OCI-LY1 (cell line): Measurements from ENCODE around the gene SYT9.

Experiments used
- H2AFZ ChIP-seq: fragments of 200-600 bp; sonication (generic), shearing (Covaris generic); 2 replicates; pipeline ENCODE4 v1.6.0; 2014; ENCODE audit warnings: antibody characterized with exemption, mild to moderate bottlenecking, low read length
- H3F3A ChIP-seq: fragments of 200-600 bp; sonication (generic), shearing (Covaris generic); 2 replicates; pipeline ENCODE4 v1.6.0; 2014; ENCODE audit warnings: mild to moderate bottlenecking, antibody characterized with exemption, low read length, moderate library complexity; ENCODE audit not compliant: insufficient read depth
- H3K27ac ChIP-seq: fragments of 200-600 bp; sonication (generic); 2 replicates; pipeline ENCODE4 v1.5.1; 2014; ENCODE audit warnings: low read length, mixed run types, mild to moderate bottlenecking, low read depth; ENCODE audit not compliant: poor library complexity, severe bottlenecking
- H3K27me3 ChIP-seq: fragments of 200-600 bp; sonication (generic); 2 replicates; pipeline ENCODE4 v1.6.0; 2014; ENCODE audit warnings: antibody characterized with exemption, mild to moderate bottlenecking, low read length, moderate library complexity; ENCODE audit not compliant: insufficient read depth
- H3K36me3 ChIP-seq: fragments of 200-600 bp; sonication (generic); 2 replicates; pipeline ENCODE4 v1.6.1; 2014; ENCODE audit warnings: mild to moderate bottlenecking, antibody characterized with exemption, low read length, moderate library complexity, mixed read lengths; ENCODE audit not compliant: insufficient read depth
- H3K4me1 ChIP-seq: fragments of 200-600 bp; sonication (generic); 2 replicates; pipeline ENCODE4 v1.5.1; 2014; ENCODE audit warnings: mild to moderate bottlenecking, low read length, moderate library complexity; ENCODE audit not compliant: insufficient read depth, severe bottlenecking
- H3K4me2 ChIP-seq: fragments of 200-600 bp; sonication (generic), shearing (Covaris generic); 2 replicates; pipeline ENCODE4 v1.6.1; 2014; ENCODE audit warnings: low read length
- H3K4me3 ChIP-seq: fragments of 200-600 bp; sonication (generic); 2 replicates; pipeline ENCODE4 v1.5.1; 2014; ENCODE audit warnings: low read length, low read depth, mild to moderate bottlenecking, mixed read lengths; ENCODE audit not compliant: poor library complexity, severe bottlenecking
- H3K79me2 ChIP-seq: fragments of 200-600 bp; shearing (Covaris generic); 2 replicates; pipeline ENCODE4 v1.6.1; 2016; ENCODE audit warnings: mixed run types, low read length, mixed read lengths; ENCODE audit not compliant: insufficient read depth
- H3K9ac ChIP-seq: fragments of 200-600 bp; sonication (generic), shearing (Covaris generic); 2 replicates; pipeline ENCODE4 v1.6.1; 2014; ENCODE audit warnings: mild to moderate bottlenecking, low read length, mixed read lengths
- H3K9me2 ChIP-seq: fragments of 200-600 bp; sonication (generic), shearing (Covaris generic); 2 replicates; pipeline ENCODE4 v1.6.1; 2014; ENCODE audit warnings: low read depth, mild to moderate bottlenecking, low read length, mixed read lengths
- H3K9me3 ChIP-seq: fragments of 200-600 bp; shearing (Covaris generic); 2 replicates; pipeline ENCODE4 v1.6.1; 2014; ENCODE audit warnings: low read length, mixed read lengths
- H4K20me1 ChIP-seq: fragments of 200-600 bp; sonication (generic), shearing (Covaris generic); 2 replicates; pipeline ENCODE4 v1.6.0; 2016; ENCODE audit warnings: mild to moderate bottlenecking, low read length; ENCODE audit not compliant: insufficient read depth
- CTCF ChIP-seq: fragments of 200-600 bp; sonication (generic), shearing (Covaris generic); IDR thresholded peaks from 2 replicates; pipeline ENCODE4 v1.5.1; 2017; ENCODE audit warnings: mild to moderate bottlenecking, antibody characterized with exemption, low read length, moderate library complexity, mixed read lengths
- EZH2 ChIP-seq: fragments of 200-600 bp; sonication (generic), shearing (Covaris generic); IDR thresholded peaks from 2 replicates; pipeline ENCODE4 v1.8.0; 2017; ENCODE audit warnings: borderline replicate concordance, mixed run types, mild to moderate bottlenecking, antibody characterized with exemption, low read length, moderate library complexity, mixed read lengths

Gene SYT9

GRCh38 chr11:7490054-7490453, 238.3 kb downstream of the SYT9 start:
- TF ChIP-seq CTCF (no peak), EZH2 (no peak)

GRCh38 chr11:7490535-7490934, 238.8 kb downstream of the SYT9 start:
- Histone ChIP-seq H3K4me2 (no peak overlapping the region), H3K79me2 (no peaks in the 10 kb centered on the region), H3K9me3 (no peaks in the 10 kb centered on the region), H3F3A (no peaks in the 10 kb centered on the region), H3K4me1 (peaks cover 26% of the 10 kb centered on the region), H4K20me1 (no peaks in the 10 kb centered on the region), H3K27ac (no peak overlapping the region), H3K4me3 (no peak overlapping the region), H3K36me3 (no peaks in the 10 kb centered on the region), H3K27me3 (no peaks in the 10 kb centered on the region), H2AFZ (no peak overlapping the region), H3K9me2 (no peaks in the 10 kb centered on the region), H3K9ac (no peak overlapping the region)
- no peak for TF ChIP-seq EZH2
- TF ChIP-seq CTCF, result no peak

More at GRCh38 chr11:7490054-7490453, 238.3 kb downstream of the SYT9 start:
- Histone ChIP-seq H3K9me3 (no peaks in the 10 kb centered on the region), H3K36me3 (no peaks in the 10 kb centered on the region), H4K20me1 (no peaks in the 10 kb centered on the region), H3K9me2 (no peaks in the 10 kb centered on the region), H3F3A (no peaks in the 10 kb centered on the region), H3K27ac (no peak overlapping the region), H3K4me2 (no peak overlapping the region), H3K4me3 (no peak overlapping the region), H2AFZ (no peak overlapping the region), H3K79me2 (no peaks in the 10 kb centered on the region), H3K4me1 (peaks cover 21% of the 10 kb centered on the region), H3K27me3 (no peaks in the 10 kb centered on the region; the same call in 1 of the 2 replicates), H3K9ac (no peak overlapping the region)

GRCh38 chr11:7492253-7492652, 240.5 kb downstream of the SYT9 start:
- Histone ChIP-seq H3K79me2 (no peaks in the 10 kb centered on the region), H3K9ac (no peak overlapping the region), H3K9me3 (no peaks in the 10 kb centered on the region), H3K36me3 (no peaks in the 10 kb centered on the region), H3F3A (no peaks in the 10 kb centered on the region), H3K4me3 (no peak overlapping the region), H3K27me3 (no peaks in the 10 kb centered on the region), H3K4me1 (peaks cover 43% of the 10 kb centered on the region), H3K4me2 (no peak overlapping the region), H4K20me1 (no peaks in the 10 kb centered on the region), H3K27ac (no peak overlapping the region), H3K9me2 (no peaks in the 10 kb centered on the region), H2AFZ (no peak overlapping the region)
- no peak for TF ChIP-seq EZH2
- no peak for TF ChIP-seq CTCF
